Endothelial cell (in vitro differentiated cells): ENCODE measurements around the gene GYPC. TPM values are rescaled to one million over a fixed set of nuclear protein-coding genes. Genes with fewer than 3 reads are reported as not detected.

Experiments used
- DNase-seq: peaks from one replicate; pipeline ENCODE4 v3.0.0; 2021; ENCODE audit warnings: low spot score
- H3K27ac Mint-ChIP-seq: one replicate; pipeline ENCODE4 v1.8.0; 2021; ENCODE audit warnings: mixed read lengths, inconsistent platforms; ENCODE audit not compliant: unreplicated experiment
- H3K27me3 Mint-ChIP-seq: one replicate; pipeline ENCODE4 v1.8.0; 2021; ENCODE audit warnings: mild to moderate bottlenecking, moderate library complexity, mixed read lengths, inconsistent platforms; ENCODE audit not compliant: unreplicated experiment
- H3K36me3 Mint-ChIP-seq: one replicate; pipeline ENCODE4 v1.8.0; 2021; ENCODE audit warnings: mild to moderate bottlenecking, low read depth, mixed read lengths, inconsistent platforms; ENCODE audit not compliant: unreplicated experiment
- H3K4me1 Mint-ChIP-seq: one replicate; pipeline ENCODE4 v1.8.0; 2021; ENCODE audit warnings: mild to moderate bottlenecking, mixed read lengths, inconsistent platforms; ENCODE audit not compliant: unreplicated experiment
- H3K4me3 Mint-ChIP-seq: one replicate; pipeline ENCODE4 v1.8.0; 2021; ENCODE audit warnings: mild to moderate bottlenecking, mixed read lengths, inconsistent platforms; ENCODE audit not compliant: unreplicated experiment
- H3K9me3 Mint-ChIP-seq: one replicate; pipeline ENCODE4 v1.8.0; 2021; ENCODE audit warnings: mixed read lengths, inconsistent platforms; ENCODE audit not compliant: unreplicated experiment
- CTCF ChIP-seq: fragments of 200-600 bp; sonication (generic); IDR thresholded peaks from one replicate; pipeline ENCODE4 v1.5.0; 2021; ENCODE audit warnings: antibody characterized with exemption; ENCODE audit not compliant: unreplicated experiment
- total RNA-seq: library from RNA; stranded (reverse); fragmentation: NEBNext Ultra II Directional; extraction: Animal tissue kit (Norgen Biotek cat#: 25700); gene quantifications from one replicate; pipeline ENCODE4 v1.2.1, GENCODE V29; 2021; ENCODE audit not compliant: unreplicated experiment

GYPC gene
- total RNA-seq, 1 donor from 2014 or later: 154 TPM

DNA sequence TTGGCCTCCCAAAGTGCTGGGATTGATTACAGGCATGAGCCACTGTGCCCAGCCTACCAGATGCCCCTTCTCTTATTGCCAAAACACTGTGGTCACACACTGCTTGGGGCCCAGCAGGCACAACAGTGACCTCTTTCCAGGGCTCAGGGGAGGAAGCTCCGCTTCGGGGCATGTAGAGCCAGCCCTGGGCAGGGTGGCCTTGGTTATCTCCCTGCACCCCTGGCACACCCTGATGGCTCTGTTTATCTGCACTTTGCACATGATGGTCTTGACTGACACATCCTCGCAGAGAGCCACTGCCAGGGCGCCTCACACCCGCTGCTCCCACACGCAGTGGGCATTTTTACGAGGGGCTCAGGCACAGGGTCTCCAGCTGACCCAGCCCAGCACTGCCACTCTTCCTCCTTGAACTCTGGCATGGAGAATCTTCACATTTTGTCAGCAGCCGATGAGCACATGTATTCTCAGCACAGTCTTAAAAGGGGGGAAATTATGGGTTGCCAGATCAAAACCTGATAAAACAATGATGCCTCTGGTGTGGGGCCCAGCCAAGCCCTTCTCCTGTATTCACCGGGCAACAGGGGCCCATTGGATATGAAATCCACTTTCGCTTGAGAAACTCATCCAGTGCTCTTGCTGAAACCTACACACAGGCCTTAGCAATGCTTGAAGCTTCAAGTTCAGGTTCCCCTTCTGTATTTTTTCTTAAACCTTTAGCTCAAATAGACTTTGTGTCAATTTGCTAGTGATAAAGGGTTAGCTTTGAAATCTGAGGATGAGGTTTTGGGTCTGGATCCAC, 5.9 kb downstream of the GYPC start:
- Mint-ChIP-seq H3K9me3 (no peaks in the 10 kb centered on the region), H3K4me3 (no peak overlapping the region), H3K4me1 (peaks cover 39% of the 10 kb centered on the region), H3K36me3 (peaks cover 35% of the 10 kb centered on the region), H3K27ac (peak overlapping the region; percentile 77), H3K27me3 (peaks cover 18% of the 10 kb centered on the region)
- no peak for TF ChIP-seq CTCF
- no peak for DNase-seq

DNA sequence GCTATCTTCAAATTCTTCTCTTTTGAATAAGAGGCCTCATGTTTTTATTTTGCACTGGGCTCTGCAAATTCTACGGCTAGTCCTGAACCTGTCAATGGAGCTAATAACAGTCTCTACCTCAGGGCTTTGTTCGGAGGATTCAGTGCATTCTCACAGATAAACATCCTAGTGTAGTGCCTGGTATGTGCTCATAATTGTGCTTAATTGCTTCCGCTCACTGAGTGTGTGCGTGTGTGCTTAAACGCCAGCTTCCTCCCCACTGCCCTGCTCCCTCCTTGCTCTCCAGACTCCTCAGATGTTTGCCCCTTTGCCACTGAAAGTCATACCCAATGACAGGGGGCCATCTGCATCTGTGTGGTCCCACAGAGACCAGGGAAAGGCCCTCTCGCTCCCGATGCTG, 6.7 kb downstream of the GYPC start:
- TF ChIP-seq CTCF: no peak
- no peak overlapping the region for H3K27ac Mint-ChIP-seq

DNA sequence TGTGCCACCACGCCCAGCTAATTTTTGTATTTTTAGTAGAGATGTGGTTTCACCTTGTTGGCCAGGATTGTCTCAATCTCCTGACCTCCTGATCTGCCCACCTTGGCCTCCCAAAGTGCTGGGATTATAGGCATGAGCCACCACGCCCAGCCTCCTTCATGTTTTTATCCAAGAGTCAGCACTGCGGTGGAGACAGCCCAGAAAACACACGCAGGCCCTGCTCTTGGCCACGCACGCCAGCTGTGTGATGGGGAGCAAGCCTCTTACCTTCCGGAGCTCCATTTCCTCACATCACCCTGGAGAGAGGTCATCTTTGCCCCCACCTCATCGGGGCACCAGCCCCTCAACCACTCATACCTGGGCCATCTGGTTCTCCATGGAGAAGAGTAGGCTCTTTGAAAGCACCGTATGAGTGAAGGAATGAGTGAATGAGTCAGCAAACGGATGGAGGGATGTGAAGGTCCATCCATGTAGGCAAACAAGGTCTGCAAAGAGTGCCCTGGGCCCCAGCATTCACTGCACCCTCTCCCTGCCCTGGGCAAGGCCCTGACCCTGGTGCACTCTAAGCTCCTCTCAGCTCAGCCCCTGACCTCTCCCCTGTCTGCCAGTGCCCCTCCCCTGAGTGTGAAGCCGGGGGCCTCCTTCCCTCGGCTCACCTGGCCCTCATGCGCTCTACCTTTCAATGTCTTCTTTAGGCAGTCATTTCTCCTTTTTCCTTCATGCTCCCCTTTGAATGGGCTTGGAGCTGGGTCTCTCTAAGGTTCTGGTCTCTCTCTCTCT, 7.4 kb downstream of the GYPC start:
- TF ChIP-seq CTCF: no peak
- Mint-ChIP-seq H3K4me3 (no peak overlapping the region), H3K4me1 (peaks cover 28% of the 10 kb centered on the region), H3K27me3 (peaks cover 17% of the 10 kb centered on the region), H3K36me3 (peaks cover 36% of the 10 kb centered on the region), H3K9me3 (no peaks in the 10 kb centered on the region), H3K27ac (no peak overlapping the region)
- no peak for DNase-seq

More for the DNA sequence above, 6.7 kb downstream of the GYPC start:
- Mint-ChIP-seq H3K4me1 (peaks cover 35% of the 10 kb centered on the region), H3K36me3 (peaks cover 36% of the 10 kb centered on the region), H3K4me3 (no peak overlapping the region), H3K9me3 (no peaks in the 10 kb centered on the region), H3K27me3 (peaks cover 19% of the 10 kb centered on the region)
- DNase-seq: no peak

- Mint-ChIP-seq H3K27ac (no peak overlapping the region), H3K4me3 (no peak overlapping the region)
- TF ChIP-seq CTCF: no peak
Measured at GRCh38 chr2:126664234-126664633, 8.3 kb downstream of the GYPC start.

GRCh38 chr2:126664639-126665038, 8.7 kb downstream of the GYPC start:
- no peak for DNase-seq
- H3K36me3 Mint-ChIP-seq: peaks cover 31% of the 10 kb centered on the region

More at GRCh38 chr2:126664234-126664633, 8.3 kb downstream of the GYPC start:
- Mint-ChIP-seq H3K27me3 (peaks cover 17% of the 10 kb centered on the region), H3K9me3 (no peaks in the 10 kb centered on the region), H3K36me3 (peaks cover 32% of the 10 kb centered on the region), H3K4me1 (peaks cover 26% of the 10 kb centered on the region)
- no peak for DNase-seq

More at GRCh38 chr2:126664639-126665038, 8.7 kb downstream of the GYPC start:
- H3K27me3 Mint-ChIP-seq: peaks cover 17% of the 10 kb centered on the region
- peaks cover 30% of the 10 kb centered on the region for H3K4me1 Mint-ChIP-seq
- no peaks in the 10 kb centered on the region for H3K9me3 Mint-ChIP-seq
- no peak for TF ChIP-seq CTCF
- H3K27ac Mint-ChIP-seq: no peak overlapping the region
- H3K4me3 Mint-ChIP-seq: no peak overlapping the region
